ENCODE results near the gene SGO2.
"Not testable (repeated sequence)": the region's sequence is repeated elsewhere in the genome, so short reads cannot be mapped to it uniquely, and the experiment has no call there.

Gene SGO2

GRCh38 chr2:200625958-200626363 is 100.0 kb downstream of the SGO2 start:
- no peak for DNase-seq

DNA sequence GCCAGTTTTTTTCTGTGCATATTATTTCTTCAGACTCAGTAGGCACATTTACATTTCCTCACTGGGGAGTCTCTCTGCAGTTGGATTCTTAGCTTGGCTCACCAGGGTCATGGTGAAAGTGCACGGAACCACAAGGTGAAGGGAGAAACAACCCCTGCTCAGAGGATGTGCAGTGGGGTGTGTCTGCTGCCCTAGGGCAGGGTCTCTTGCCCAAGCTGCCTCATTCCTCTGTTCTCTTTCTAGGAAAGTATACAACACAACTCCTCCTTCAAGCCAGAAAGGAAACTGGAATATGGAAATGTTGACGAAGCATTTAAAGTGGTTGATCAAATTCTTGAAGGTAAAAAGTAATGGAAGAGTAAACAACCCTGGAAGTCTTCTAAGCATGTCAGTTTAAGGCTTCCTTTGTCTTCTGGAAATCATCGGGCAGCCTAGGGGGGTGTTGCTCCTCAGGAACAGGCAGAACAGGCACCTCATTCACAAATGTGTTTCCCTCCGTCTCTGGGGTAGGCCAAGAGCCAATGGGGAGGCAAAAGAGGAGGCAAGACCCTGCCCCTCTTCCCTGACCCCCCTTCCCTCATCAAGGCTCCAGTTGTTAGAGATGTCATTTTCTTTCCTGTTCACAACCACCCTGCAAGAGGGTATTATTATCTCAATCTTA is 101.2 kb downstream of the SGO2 start:
- DNase-seq = no peak

- not testable (repeated sequence) for DNase-seq
These were observed 102.5 kb downstream of the SGO2 start for GRCh38 chr2:200628461-200628860.

GRCh38 chr2:200631287-200631686 is 105.3 kb downstream of the SGO2 start:
- no peak for DNase-seq

Data from activated gamma-delta T cell treated with Interleukin-2 at 50 U/mL for 16 hours (primary cell).